K562 (cell line): ENCODE measurements around the gene WDR81. TPM values are rescaled to one million over a fixed set of nuclear protein-coding genes. Genes with fewer than 3 reads are reported as not detected.
A peak's percentile ranks its signal among the peaks of the same experiment; 100 is the strongest.

Source experiments
- CXXC5 ChIP-seq: fragments of 250-450 bp; sonication (Bioruptor Pico); IDR thresholded peaks from 2 replicates; pipeline ENCODE4 v1.8.0; 2022; ENCODE audit warnings: inconsistent platforms, mild to moderate bottlenecking, moderate library complexity
- HDAC1 ChIP-seq, 2 experiments: fragments of 450-650 bp; IDR thresholded peaks; 2 replicates each; pipeline ENCODE4 v1.6.1; 2016 to 2017; ENCODE audit warnings: inconsistent platforms in 1 of 2, mild to moderate bottlenecking in 1 of 2, moderate library complexity in 1 of 2
- HDGF ChIP-seq: fragments of 450-650 bp; IDR thresholded peaks from 2 replicates; pipeline ENCODE4 v1.6.1; 2016
- HMG20A ChIP-seq: fragments of 450-650 bp; formaldehyde crosslinking; conservative IDR thresholded peaks from 2 replicates; pipeline ENCODE4 v1.4.0; 2020; ENCODE audit warnings: mild to moderate bottlenecking, mixed read lengths
- JUNB ChIP-seq: fragments of 450-650 bp; formaldehyde crosslinking; conservative IDR thresholded peaks from 2 replicates; pipeline ENCODE4 v1.4.0; 2020; ENCODE audit warnings: mild to moderate bottlenecking
- LEF1 ChIP-seq: fragments of 450-650 bp; IDR thresholded peaks from 2 replicates; pipeline ENCODE4 v1.6.1; 2016; ENCODE audit warnings: mild to moderate bottlenecking
- PREB ChIP-seq: sonication (generic); formaldehyde crosslinking; IDR thresholded peaks from 2 replicates; pipeline ENCODE4 v1.8.1; 2023; ENCODE audit warnings: mild to moderate bottlenecking, missing genetic modification reagents
- RERE ChIP-seq: sonication (generic); formaldehyde crosslinking; IDR thresholded peaks from 2 replicates; pipeline ENCODE4 v1.8.0; 2023; ENCODE audit warnings: missing genetic modification reagents, mild to moderate bottlenecking, borderline replicate concordance
- SMARCE1 ChIP-seq: fragments of 450-650 bp; IDR thresholded peaks from 2 replicates; pipeline ENCODE4 v1.7.1; 2016; ENCODE audit warnings: mild to moderate bottlenecking
- TEAD1 ChIP-seq, 2 experiments: fragments of 450-650 bp in 1 of 2; sonication (generic) in 1 of 2; formaldehyde crosslinking; IDR thresholded peaks; 2 replicates each; pipeline versions ENCODE4 v1.4.0 to v1.8.0; 2020 to 2022; ENCODE audit warnings: mild to moderate bottlenecking in 2 of 2, missing genetic modification reagents in 1 of 2
- ZNF174 ChIP-seq: fragments of 250-450 bp; sonication (Bioruptor Pico); IDR thresholded peaks from 2 replicates; pipeline ENCODE4 v1.4.0; 2020; ENCODE audit warnings: mild to moderate bottlenecking
- ZNF57 ChIP-seq: fragments of 450-650 bp; formaldehyde crosslinking; IDR thresholded peaks from 2 replicates; pipeline ENCODE4 v1.4.0; 2020; ENCODE audit warnings: mild to moderate bottlenecking, moderate library complexity
- polyA plus RNA-seq, 8 experiments: library from polyadenylated mRNA; depleted of rRNA in 4 of 8; stranded (reverse) in 5 of 8; unstranded in 3 of 8; fragments of >200 nt; fragmentation: Nextera tagmentation in 2 of 8; fragmentation: Illumina TruSeq in 1 of 8; extraction: Ambion mirVana in 2 of 8; extraction: Trizol in 1 of 8; gene quantifications; 2 replicates each; pipeline versions ENCODE4 v1.2.1 to v1.2.3, GENCODE V29; 2011 to 2014; ENCODE audit warnings: inconsistent platforms in 1 of 8, missing spikeins in 1 of 8
- total RNA-seq, 7 experiments: library from RNA; depleted of rRNA in 6 of 7; stranded (reverse); fragments of >200 nt in 6 of 7; fragmentation: Illumina TruSeq in 2 of 7; extraction: Trizol in 2 of 7; gene quantifications; 2 replicates each; pipeline versions ENCODE4 v1.2.1 to v1.2.3, GENCODE V29; 2011 to 2021; ENCODE audit warnings: low replicate concordance in 1 of 7
- TF ChIP-seq, protein P1 (sequence below), 2 experiments: IDR thresholded peaks; 2 replicates each; pipeline ENCODE4 v1.6.1; 2012; ENCODE audit warnings: improper control_type of control experiment in 2 of 2, low read depth in 2 of 2, low read length in 2 of 2, borderline replicate concordance in 1 of 2
- TF ChIP-seq, protein P2 (sequence below): fragments of 200-800 bp; sonication (Bioruptor generic); IDR thresholded peaks from 2 replicates; pipeline ENCODE4 v1.6.1; 2017; ENCODE audit warnings: missing genetic modification characterization, missing compliant biosample characterization
- TF ChIP-seq, protein P3 (sequence below): fragments of 200-800 bp; sonication (Bioruptor generic); IDR thresholded peaks from 2 replicates; pipeline ENCODE4 v1.6.1; 2017; ENCODE audit warnings: missing genetic modification characterization, missing compliant biosample characterization

The WDR81 gene
- total and polyA plus RNA-seq, 9 of the 15 experiments (the other 6 are each of a cell fraction or from before 2014, with no cell fraction given): 0.01 to 17.1 (median 3.3) TPM

- TF ChIP-seq, protein P1, sequence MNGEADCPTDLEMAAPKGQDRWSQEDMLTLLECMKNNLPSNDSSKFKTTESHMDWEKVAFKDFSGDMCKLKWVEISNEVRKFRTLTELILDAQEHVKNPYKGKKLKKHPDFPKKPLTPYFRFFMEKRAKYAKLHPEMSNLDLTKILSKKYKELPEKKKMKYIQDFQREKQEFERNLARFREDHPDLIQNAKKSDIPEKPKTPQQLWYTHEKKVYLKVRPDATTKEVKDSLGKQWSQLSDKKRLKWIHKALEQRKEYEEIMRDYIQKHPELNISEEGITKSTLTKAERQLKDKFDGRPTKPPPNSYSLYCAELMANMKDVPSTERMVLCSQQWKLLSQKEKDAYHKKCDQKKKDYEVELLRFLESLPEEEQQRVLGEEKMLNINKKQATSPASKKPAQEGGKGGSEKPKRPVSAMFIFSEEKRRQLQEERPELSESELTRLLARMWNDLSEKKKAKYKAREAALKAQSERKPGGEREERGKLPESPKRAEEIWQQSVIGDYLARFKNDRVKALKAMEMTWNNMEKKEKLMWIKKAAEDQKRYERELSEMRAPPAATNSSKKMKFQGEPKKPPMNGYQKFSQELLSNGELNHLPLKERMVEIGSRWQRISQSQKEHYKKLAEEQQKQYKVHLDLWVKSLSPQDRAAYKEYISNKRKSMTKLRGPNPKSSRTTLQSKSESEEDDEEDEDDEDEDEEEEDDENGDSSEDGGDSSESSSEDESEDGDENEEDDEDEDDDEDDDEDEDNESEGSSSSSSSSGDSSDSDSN (IDR thresholded peaks at IDR 0.05; ENCODE audit: borderline replicate concordance in 1 of 2, low read depth in 2 of 2, low read length in 2 of 2): 0 out of 4 replicates have a peak, but pooled peaks of 1 of the 2 experiments have one; percentile 16
- TF ChIP-seq HDAC1 (IDR thresholded peaks at IDR 0.05) (peak in 1 of 2 experiments; percentile 90; a peak in 2 of 4 replicates), JUNB (CRISPR knock-in tag) (no peak), HDGF (no peak), RERE (CRISPR knock-in tag) (no peak), HMG20A (CRISPR knock-in tag) (no peak), PREB (CRISPR knock-in tag) (no peak), ZNF57 (CRISPR knock-in tag) (no peak), CXXC5 (CRISPR knock-in tag) (no peak), TEAD1 (CRISPR knock-in tag; IDR thresholded peaks at IDR 0.05) (no peak), SMARCE1 (0 out of 2 replicates have a peak, but pooled peaks have one; percentile 31), ZNF174 (CRISPR knock-in tag) (no peak), LEF1 (0 out of 2 replicates have a peak, but pooled peaks have one; percentile 45)
- TF ChIP-seq, protein P2, sequence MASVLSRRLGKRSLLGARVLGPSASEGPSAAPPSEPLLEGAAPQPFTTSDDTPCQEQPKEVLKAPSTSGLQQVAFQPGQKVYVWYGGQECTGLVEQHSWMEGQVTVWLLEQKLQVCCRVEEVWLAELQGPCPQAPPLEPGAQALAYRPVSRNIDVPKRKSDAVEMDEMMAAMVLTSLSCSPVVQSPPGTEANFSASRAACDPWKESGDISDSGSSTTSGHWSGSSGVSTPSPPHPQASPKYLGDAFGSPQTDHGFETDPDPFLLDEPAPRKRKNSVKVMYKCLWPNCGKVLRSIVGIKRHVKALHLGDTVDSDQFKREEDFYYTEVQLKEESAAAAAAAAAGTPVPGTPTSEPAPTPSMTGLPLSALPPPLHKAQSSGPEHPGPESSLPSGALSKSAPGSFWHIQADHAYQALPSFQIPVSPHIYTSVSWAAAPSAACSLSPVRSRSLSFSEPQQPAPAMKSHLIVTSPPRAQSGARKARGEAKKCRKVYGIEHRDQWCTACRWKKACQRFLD (CRISPR knock-in tag): no peak
- TF ChIP-seq, protein P3, sequence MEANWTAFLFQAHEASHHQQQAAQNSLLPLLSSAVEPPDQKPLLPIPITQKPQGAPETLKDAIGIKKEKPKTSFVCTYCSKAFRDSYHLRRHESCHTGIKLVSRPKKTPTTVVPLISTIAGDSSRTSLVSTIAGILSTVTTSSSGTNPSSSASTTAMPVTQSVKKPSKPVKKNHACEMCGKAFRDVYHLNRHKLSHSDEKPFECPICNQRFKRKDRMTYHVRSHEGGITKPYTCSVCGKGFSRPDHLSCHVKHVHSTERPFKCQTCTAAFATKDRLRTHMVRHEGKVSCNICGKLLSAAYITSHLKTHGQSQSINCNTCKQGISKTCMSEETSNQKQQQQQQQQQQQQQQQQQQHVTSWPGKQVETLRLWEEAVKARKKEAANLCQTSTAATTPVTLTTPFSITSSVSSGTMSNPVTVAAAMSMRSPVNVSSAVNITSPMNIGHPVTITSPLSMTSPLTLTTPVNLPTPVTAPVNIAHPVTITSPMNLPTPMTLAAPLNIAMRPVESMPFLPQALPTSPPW (CRISPR knock-in tag): peak; percentile 78
Observed at GRCh38 chr17:1714980-1715802, 9.3 kb upstream of the WDR81 start (continued).
